GM18498 (cell line): Measurements from ENCODE around the gene ZNF396.

Source experiments
- ATAC-seq: cut with Tn5 transposase; IDR thresholded peaks from one replicate; pipeline ENCODE4 v1.9.1; 2021; ENCODE audit warnings: mild to moderate bottlenecking, moderate library complexity; ENCODE audit not compliant: unreplicated experiment

The ZNF396 gene

DNA sequence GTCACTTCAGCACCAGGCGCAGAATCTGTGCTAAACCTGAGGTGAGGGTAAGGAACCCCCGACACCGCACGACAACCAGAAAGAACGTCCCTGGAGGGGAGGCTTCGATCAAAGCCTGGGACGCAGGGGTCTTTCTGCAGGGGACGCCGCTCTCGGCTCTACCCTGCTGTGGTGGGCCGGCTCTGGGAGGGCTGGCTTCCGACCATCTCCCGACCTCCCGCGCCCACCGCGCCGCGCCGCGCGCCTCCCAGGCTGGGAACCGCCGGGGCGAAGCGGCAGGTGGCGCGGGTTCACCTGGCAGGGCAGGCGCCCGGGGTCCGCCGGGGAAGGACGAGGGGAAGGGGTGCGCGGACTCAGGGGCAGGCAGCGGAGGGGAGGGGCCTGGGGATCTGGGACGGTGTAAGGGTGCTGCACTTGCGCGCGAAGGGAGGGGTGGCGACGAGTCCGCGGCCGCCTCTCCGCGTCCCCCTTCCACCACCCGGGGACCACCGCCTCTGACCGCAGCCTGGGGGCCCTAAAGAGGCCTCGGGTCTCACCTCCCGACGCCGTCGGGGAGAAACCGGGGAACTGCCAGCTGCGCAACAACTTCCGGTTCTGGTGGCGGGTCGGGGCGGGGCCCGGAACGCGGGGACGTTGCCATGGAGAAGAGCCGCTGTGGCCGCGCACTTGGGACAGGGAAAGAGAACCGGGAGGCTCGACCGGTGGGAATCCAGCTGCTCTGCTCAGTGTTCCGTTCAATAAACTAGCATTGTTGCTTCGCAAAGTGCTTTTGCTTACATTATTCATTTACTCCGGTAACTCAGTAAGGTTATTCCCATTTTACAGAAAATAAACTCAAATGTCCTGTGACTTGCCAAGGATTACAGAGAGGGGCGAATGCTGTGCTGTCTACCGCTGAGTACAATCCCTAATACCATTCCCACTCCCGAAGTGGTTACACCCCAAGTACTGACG, at the start of gene ZNF396:
Gene ZNF396, minus strand, starts transcription at position 596 of the 954 bp plus-strand sequence. CDS start 3,045 bp downstream, outside the sequence.
- peak; percentile 93 for ATAC-seq

DNA sequence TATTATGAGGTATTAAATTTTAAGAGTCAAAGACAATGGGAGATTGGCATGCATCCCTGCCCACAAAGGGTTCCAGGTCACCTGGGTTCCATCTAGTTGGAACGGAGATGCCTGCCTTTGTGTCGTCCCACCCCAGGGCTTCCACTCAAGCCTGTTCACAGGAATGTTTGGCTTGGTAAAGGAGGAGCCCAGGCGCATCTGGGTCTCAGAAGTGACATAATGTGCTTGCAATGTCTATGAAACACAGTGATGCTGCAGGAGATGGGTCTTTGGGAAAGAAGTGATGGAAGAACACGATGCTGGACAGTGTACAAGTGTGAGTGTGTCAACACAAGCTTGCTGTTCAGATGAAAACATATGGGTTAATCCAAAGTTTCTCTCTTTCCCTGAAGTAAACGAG, 49.6 kb upstream of the ZNF396 start:
- ATAC-seq = no peak

DNA sequence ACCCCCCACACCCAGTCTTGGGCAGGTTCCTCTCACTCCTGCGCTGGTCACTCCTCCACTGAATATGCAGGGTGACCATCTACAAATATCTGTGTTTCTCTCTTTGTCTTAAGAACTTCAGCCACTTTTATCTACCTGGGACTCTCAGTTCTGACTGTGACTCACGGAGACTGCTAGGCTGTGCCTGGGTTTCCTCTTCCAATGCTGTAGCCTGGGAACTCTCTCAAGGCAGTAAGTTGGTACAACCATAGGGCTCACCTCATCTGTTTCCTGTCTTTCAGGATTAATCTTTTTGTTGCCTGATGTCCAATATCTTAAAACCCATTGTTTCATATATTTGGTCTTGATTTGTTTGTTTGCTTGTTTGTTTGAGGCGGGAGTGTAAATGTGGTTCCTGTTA, 47.2 kb upstream of the ZNF396 start:
- no peak for ATAC-seq

DNA sequence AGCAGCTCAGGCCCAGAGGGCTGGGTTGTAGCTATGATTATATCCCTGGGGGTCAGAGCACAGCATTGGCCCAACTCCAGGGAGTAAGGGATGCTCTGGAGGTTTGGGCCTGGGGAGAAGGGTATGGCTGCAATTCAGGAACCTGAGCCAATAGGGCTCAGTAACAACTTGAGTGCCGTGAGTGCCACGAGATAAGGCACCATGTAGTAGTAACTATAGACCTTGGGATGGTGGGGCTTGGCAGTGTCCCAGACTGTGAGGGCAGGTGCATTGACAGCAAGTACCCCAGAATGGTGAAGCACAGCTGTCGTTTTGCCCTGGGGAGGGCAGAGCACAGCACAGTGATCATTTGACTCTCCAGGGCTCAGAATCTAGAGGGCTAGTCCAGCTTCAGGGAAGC, 45.1 kb upstream of the ZNF396 start:
- ATAC-seq = no peak

DNA sequence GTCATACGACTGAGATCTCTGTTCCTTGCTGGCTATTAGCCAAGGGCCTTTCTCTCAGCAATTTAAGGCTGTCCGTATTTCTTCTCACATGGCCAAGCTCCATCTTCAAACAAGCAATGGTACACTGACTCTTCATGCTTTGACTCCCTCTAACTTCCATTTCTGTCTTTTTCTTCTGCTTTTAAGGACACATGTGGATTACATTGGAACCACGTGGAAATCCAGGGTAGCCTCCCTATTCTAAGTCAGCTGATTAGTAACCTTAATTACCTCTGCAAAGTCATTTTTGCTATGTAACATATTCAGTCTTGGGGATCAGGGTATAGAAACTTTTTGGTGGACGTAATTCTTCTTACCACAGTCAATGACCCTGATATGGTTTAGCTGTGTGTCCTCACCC, 41.5 kb upstream of the ZNF396 start:
- ATAC-seq = no peak

DNA sequence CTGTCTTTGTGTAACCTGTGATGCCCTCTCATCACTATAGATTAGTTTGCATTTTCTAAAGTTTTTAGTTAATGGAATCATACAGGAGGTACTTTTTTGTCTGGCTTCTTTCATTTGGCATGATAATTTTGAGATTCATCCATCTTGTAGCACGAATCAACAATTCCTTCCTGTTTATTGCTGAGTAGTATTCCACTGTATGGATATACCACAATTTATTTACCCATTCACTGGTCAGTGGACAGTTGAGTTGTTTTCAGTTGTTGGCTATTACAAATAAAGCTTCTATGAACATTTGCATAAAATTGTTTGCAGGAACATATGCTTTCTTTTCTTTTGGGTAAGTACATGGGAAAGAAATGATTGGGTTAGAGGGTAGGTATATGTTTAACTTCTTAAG, 40.1 kb upstream of the ZNF396 start:
- no peak for ATAC-seq

DNA sequence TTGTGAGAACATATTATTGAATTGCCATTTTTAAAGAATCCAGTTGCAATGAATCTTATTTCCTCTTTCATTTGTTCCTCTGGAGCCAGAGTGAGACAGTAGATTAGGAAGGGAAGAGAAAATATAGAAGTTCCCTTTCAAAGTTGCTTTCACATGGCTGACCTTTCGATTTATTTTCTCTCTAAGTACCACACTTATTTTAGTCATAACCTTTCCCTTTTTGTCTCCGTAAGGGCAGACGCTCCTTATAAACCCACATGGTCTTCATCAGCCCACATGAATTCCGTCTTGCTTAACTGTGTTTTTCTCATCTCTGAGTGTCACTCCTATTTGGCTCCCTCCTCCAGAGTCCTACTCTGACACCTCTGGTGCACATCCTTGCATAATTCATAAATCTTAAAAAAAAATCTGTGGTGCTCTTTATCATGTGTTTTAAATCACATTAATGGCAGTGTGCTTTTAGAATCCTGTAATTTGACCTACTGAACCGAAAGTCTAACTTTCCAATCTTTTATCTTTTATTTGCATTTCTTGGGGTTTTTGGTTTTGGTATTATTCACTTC, 38.5 kb upstream of the ZNF396 start:
- ATAC-seq = peak; percentile 43

DNA sequence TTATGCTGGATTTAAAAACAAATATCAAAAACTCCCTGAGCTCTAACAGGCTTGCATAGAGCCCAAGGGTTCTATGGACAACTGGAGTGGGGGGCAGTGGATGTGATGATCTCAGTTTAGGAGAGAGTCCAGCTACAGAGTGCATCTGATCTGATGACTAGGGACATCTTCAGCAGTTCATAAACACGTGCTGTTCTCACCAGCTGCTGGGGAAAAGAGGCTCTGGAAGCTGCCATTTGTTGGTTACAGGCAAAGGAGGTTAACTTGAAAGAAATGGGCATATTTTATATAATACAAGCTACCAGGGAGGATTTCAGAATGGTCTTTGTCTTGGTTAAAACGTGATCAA, 36.0 kb upstream of the ZNF396 start:
- no peak for ATAC-seq

DNA sequence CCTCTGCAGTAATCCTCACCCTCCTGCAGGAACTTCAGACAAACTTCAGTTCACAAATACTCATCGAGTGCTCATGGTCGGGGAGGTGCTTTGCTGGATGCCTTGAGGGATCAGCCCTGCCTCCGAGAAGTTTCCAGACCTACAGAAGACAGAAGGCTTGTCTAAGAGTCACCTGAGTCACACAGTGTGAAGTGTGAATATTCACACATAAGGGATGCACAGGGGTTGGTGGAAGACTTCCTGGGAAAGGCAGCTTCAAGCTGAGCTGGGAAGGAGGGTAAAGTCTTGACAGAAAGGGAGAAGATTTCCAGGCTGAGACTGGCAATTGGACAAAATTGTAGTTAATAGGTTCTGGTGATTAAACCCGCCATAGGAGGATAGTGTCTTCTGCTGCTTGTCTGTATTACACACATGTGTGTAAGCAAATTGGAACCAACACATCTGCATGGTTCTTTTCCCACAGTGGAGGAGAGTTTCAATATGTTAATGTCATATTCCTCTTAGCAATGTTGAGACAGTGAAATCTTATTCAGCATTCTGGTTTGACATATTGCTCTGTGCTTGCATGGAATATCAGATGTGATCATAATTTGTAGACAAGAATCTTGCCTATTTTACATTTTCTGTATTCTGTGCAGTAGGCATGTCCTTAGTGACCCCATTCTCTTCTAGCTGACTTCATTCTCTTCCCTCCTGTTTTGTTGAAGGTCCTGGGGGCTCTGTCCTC, 34.7 kb upstream of the ZNF396 start:
- no peak for ATAC-seq

DNA sequence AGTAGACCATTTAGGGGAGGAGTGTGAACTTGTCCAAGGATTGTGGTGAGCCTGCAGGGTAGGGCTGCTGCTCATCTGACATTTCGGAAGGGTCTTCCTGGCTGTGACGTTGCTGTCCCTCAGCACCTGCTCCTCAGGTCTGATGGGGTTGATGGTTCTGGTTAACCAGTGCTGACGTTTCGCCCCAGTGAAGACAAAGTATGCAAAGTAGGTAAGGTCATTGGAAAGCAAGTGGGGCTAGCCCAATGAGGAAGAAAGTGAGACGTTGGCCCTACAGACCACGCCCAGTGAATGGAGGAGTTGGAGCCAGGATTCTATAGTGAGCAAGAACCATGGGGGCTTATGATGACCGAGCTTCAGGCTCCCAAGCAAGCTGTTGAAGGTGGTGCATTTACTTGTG, 33.4 kb upstream of the ZNF396 start:
- ATAC-seq = peak; percentile 59

DNA sequence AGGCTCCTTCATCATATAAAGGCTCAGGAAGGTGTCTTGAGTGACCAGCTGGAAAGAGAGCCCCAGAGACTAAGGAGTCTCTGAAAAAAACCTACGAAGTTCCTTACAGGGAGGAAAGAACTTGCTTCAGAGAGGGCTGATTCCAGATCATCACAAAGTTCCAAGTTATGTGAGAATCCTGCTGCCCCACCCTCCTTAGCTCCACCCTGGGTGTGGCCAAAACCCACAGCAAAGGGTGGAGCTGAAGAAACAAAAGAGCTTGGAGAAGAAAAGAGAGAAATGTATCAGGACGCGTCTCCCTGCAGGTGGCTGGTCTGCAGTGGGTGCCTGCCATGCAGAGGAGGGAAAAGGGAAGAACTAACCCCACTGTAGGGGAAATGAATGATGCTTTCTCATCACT, 32.8 kb upstream of the ZNF396 start:
- no peak for ATAC-seq

DNA sequence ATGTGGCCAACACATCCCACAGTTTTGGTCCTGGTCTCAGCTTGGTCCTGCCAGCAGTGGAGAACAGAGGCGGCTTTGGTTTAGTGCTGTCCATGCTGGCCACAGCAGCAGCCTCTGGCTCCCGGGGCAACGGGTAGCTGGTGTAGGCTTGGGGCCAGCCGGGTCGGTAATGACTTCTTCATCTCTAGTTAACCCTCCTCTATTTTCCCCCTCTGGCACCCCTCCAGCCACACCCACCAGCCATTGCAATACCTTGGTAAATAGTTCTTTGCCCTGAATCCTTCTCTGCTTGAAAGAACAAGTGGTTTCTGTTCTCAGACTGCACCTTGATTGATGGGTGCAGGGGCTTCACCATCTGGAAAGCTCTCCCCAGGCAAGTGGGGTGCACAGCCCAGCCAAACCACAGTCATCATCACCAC, 31.7 kb upstream of the ZNF396 start:
- ATAC-seq = no peak

DNA sequence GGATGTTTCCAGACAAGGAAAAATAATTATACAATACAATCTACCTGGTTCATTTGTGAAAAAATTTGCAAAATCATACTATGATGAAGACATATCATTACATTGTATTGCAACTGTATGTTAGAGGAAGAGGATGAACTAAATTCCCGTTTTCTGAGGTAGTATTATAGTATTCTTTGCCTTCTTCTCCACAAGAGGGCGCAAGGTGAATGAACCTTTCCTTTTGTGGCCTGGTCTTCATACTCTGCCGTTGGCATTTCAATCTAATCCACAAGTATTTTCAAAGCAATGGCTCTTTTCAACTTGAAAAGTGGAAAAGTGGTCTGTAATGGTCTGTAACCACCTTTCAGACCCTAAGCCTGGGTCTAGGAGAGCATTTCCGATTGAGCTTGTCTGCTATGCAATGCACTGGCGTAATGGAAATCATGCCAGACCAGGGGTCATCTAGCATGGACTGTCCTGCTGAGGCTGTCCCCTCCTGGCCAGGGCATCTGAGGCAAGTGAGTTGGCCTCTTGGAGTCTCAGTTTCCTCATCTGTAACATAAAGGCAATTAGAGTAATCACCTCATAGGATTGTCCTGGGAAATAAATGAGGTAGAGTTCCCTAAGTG, 30.8 kb upstream of the ZNF396 start:
- peak; percentile 50 for ATAC-seq

DNA sequence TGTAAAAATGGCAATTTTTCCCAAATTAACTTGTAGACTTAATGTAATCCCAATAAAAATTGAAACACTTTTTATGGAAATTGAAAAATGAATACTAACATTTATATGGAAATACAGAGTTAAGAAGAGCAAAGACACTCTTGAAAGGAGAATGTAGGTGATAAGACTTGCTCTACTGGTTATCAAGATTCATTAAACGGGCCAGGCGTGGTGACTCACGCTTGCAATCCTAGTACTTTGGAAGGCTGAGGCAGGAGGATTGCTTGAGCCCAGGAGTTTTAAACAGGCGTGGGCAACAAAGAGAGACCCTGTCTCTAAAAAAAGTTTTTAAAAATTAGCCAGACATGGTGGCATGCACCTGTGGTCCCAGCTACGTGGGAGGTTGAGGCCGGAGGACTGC, 29.5 kb upstream of the ZNF396 start:
- no peak for ATAC-seq

DNA sequence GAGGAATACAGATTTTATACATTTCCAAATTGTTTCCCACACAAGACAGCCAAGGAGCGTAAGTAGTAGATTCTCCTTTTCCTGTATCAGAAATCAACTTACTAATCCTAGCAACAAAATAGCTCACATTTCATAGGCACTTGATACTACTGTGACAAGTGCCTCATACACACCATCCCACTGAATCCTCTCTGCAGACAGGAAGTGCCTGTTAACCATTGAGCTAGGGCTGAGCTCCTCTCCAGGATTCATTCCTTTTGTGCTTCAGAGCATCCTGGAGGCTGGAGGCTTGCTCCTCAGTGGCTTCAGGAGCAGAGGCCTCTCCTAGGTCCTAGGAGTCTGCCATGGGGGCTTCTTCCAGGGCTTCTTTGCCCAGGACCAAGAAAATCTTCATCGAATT, 20.8 kb upstream of the ZNF396 start:
- no peak for ATAC-seq

DNA sequence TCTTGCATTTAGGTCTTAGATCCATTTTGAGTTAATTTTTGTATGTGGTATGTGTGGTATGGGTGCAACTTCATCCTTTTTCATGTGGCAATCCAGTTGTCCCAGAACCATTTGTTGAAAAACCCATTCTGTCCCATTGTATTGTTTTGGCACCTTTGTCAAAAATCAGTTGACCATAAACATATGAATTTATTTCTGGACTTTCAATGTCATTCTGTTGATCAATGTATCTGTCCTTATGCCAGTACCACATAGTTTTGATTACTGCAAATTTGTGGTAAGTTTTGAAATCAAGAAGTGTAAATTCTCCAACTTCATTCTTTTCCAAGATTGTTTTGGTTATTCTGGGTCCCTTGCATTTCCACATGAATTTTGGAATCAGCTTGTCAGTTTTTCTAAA, 16.6 kb upstream of the ZNF396 start:
- ATAC-seq = no peak

DNA sequence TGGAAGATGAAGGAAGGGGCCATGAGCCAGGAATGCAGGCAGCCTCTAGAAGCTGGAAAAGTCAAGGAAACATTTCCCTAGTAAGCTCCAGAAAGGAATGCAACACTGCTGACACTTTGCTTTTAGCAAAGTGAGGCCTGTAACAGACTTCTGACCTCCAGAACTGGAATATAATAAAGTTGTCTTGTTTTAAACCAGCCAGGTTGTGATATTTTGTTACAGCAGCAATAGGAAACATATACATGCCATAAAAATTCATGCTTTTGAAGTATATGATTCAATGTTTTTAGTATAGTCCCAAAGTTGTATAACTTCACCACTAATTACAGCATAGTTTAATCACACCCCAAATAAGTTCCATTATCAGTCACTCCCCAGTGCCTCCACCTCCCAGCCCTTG, 15.2 kb upstream of the ZNF396 start:
- ATAC-seq = no peak

DNA sequence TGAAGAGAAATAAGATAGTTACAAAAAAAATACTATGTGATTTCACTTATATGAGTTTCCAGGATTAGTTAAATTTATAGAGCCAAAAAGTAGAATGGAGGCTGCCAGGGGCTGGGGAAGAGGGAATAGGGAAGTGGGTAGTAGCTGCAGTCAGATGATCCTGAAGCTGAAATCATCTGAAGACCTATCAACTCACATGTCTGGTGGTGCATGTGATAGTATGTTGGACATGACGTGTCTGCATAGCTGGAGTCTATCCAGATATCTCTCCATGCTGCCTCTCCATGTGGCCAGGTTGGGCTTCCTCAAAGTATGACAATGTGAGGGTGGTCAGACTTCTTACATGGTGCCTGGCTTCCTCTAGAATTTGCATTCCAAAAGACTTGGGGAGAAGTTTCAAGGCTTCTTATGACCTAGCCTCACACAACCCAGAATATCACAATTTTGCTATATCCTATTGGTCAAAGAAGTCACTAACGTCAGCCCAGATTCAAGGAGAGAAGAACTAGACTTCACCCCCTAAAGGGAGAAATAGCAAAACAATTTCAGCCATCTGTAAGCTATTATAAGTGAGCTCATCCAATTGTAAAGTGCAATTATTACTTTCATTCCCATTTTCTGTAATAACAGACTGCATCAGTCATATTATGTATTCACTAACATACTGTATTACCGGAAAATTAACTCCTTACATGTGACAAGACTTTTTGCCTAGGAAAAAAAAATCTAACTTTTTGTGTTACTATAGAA, 14.0 kb upstream of the ZNF396 start:
- no peak for ATAC-seq

DNA sequence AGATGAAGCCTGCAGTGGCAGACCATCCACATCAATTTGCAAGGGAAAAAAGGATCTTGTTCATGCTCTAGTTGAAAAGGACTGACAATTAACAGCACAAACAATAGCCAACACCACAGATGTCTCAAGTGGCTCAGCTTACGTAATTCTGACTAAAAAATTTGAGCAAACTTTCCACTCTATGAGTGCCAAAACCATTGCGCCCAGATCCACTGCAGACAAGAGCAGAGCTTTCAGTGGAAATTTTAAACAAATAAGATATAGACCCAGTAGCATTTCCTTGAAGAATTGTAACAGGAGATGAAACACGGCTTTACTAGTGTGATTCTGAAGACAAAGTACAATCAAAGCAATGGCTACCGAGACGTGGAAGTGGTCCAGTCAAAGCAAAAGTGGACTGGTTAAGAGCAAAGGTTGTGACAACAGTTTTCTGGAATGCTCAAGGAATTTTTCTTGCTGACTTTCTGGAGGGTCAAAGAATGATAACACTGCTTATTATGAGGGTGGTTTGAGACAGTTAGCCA, 12.0 kb upstream of the ZNF396 start:
- ATAC-seq = no peak

DNA sequence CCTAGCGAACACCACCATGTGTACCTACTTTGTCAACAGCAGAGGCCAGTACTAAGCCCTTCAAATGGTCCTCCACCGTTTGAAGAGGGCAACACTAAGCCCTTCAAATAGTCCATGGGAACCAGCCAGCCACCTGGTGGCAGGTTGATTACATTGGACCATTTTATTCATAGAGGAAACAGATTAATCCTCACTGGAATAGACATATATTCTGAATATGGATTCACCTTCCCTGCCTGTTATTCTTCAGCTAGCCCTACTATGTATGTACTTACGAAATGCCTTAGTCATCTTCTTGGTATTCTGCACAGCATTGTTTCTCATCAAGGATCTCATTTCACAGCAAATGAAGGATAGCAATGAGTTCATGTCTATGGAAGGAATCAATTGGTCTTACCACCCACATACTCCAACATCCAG, 10.0 kb upstream of the ZNF396 start:
- peak; percentile 26 for ATAC-seq
